Erythroblast (primary cell): ENCODE measurements around the gene P4HA3.

Experiments used
- GATA1 ChIP-seq: IDR thresholded peaks from 2 replicates; pipeline ENCODE4 v1.6.1; 2011; ENCODE audit warnings: low read depth, mild to moderate bottlenecking, control low read depth, low read length, moderate library complexity
- POLR2A ChIP-seq: IDR thresholded peaks from 2 replicates; pipeline ENCODE4 v1.6.1; 2011; ENCODE audit warnings: mild to moderate bottlenecking, low read length

DNA sequence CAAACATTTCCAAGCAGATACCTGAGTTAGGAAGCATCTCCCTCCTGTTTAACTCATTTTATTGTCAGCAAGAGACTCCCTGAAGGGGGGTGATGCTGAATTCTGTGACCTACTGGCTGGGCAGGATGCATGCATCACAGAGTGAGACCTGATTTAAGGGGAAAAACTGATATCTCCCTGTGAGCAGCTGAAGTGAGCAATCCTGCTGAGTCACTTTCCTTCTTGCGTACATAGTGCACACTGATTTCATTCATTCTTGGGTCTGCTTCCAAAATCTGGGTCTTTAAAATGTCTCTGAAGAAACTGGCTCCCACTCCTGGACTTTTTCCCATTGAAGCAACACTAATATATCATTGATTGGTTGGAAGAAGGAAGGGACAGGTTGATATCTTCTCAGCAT lies 23.3 kb downstream of the P4HA3 start:
- no peak for TF ChIP-seq POLR2A
- no peak for TF ChIP-seq GATA1
